Dermis blood vessel endothelial cell (primary cell): Measurements from ENCODE around the gene EHBP1L1. TPM values are rescaled to one million over a fixed set of nuclear protein-coding genes. Genes with fewer than 3 reads are reported as not detected.
"Not testable (repeated sequence)": the region's sequence is repeated elsewhere in the genome, so short reads cannot be mapped to it uniquely, and the experiment has no call there.

ENCODE experiments used
- DNase-seq: peaks from one replicate; pipeline ENCODE4 v3.0.0; 2010
- total RNA-seq: library from RNA; depleted of rRNA; stranded (reverse); fragments of >200 nt; gene quantifications from 2 replicates; pipeline ENCODE4 v1.2.3, GENCODE V29; 2014

Gene EHBP1L1
- total RNA-seq, 1 donor from 2014 or later = 15.7 TPM

DNA sequence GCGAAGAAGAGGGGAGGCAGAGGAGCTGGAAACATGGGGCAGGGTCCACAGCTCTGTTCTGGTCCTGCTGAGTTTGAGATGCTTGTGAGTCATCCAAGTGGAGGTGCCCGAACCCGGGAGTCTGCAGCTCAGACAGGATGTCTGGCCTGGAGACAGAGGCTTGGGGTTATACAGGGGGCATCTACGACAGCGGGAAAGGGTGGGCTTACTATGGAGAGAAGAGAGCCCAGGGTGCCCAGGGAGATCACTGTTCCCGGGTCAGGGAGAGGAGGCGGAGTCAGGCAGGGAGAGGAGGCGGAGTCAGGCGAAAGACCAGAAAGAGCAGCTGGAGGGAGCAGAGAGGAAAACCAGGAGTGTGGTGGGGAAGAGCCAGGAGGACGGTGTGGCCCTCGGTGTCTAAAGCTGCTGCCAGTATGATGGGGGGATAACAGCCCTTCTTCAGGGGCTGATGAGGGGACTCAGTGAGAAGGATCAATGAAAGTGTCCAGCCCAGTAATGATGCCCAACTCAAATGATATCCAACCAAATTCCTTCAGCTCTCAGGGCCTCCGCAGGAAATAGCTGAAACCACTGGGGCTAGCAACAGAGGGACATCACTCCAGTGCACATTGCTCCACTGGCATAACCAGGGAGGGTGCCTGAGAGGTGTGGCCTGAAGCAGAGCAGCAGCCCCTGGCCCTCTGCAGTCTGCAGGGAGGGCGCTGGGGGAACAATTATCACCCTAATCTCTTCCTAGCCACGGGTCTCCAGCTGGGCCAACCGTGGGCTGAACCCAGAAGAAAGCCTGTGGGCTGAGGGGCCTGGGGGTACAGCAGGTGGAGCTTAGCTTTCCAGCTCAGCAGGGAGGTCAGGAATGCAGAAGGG lies 15.1 kb upstream of the EHBP1L1 start:
- peak; percentile 79 for DNase-seq

DNA sequence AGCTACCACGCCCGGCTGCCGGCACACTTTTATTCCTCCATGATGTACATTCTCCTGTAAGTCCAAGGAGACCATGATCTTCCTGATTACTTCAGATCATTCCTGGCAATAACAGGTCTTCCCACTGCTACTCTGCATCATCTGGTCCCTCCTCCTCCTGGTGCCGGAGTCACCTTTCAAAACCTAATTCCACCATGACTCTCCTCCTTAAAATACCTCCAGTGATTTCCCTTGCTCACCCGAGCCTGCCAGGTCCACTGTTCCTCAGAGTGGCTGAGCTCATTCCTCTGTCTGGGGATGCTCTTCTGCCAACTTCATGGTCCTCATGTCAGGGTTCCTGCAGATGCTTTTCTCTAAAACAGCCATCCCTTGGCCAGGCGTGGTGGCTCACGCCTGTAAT lies 13.8 kb upstream of the EHBP1L1 start:
- no peak for DNase-seq

DNA sequence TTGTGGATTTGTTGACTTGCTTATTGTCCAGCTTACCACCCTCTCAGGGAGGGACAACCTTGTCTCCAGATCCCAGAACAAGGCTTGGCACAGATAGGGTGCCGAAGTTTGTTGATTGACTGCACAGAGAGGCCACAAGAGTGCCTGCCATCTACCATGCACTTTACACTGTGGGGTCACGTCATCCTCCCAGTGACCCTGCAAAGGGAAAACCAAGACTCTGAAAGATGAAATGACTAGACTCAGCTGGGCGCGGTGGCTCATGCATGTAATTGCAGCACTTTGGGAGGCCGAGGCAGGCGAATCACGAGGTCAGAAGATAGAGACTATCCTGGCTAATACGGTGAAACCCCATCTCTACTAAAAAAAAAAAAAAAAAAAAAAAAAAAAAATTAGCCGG lies 13.1 kb upstream of the EHBP1L1 start:
- DNase-seq = no peak

DNA sequence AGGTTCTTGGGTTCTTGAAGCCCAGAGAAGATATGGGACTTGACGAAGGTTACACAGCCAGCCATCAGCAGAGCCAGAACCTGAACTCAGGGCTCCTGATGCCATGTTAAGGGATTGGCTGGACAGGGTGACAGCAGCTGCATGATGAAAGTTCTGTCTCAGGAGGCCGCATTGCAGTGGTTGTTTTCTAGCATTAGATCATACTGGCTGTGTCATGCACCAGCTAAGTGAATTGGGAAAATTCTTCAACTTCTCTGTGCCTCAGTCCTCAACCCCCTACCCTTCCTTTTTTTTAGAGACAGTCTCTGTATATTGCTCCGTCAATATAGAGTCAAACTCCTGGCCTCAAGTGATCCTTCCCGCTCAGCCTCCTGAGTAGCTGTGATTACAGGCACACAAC lies 12.3 kb upstream of the EHBP1L1 start:
- DNase-seq = no peak

DNA sequence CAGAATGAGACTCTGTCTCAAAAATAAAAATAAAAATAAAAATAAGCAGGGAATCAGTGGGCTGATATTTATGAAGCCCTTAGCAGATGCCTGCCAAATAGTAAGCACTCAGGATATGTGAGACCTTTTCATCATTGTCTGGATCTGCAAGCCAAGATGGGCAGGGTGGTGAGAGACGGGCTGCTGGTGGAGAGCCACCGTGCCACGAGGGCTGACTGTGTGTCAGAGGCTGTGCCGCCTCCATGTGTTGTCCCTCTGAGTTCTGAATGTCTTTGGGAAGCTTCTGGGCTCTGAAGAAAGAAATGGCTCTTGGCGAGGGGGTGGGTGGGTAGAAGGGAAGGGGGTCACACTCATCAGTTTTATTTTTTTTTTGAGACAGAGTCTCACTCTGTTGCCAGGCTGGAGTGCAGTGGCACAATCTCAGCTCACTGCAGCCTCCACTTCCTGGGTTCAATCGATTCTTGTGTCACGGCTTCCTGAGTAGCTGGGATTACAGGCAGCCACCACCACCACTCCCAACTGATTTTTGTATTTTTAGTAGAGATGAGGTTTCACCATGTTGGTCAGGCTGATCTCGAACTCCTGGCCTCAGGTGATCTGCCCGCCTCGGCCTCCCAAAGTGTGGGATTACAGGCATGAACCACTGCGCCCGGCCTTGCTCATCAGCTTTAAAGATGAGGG lies 10.8 kb upstream of the EHBP1L1 start:
- DNase-seq = not testable (repeated sequence)

DNA sequence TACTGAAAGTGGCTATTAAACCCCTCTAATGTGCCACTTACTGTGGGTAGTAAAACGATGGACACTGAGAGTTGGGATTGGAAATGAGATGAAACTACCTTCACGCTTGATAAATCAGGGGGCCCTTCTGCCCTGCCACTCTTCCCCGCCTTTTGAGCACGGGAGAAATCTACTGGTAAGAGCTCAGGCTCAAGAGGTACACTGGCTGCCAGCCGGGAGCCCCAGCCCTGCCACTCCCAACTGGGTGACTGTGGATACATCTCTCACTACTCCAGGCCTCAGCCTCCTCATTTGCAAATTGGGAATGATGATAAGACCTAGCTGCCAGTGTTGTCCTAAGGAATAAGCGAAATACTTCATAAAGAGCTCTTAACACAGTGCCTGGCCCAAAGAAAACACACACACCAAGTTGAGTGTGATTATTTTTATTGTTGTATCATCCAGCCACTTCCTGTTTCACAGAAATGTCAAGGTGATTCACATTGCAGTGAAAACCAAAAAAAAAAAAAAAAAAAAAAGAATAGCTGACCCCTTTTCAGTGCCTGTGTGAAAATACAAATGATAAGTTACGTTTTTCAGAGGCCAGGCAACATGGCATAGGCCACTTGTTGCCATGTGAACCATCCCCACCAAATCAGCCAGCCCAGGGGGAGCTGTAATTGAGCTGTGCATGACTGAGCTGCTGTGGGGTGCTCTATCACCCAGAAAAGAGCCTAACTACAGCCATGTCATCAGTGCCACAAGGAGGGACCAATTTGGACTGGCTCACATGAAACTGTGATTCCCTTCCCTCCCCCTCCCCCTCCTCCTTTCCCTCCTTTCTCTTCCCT lies 10.0 kb upstream of the EHBP1L1 start:
- DNase-seq = peak; percentile 54

DNA sequence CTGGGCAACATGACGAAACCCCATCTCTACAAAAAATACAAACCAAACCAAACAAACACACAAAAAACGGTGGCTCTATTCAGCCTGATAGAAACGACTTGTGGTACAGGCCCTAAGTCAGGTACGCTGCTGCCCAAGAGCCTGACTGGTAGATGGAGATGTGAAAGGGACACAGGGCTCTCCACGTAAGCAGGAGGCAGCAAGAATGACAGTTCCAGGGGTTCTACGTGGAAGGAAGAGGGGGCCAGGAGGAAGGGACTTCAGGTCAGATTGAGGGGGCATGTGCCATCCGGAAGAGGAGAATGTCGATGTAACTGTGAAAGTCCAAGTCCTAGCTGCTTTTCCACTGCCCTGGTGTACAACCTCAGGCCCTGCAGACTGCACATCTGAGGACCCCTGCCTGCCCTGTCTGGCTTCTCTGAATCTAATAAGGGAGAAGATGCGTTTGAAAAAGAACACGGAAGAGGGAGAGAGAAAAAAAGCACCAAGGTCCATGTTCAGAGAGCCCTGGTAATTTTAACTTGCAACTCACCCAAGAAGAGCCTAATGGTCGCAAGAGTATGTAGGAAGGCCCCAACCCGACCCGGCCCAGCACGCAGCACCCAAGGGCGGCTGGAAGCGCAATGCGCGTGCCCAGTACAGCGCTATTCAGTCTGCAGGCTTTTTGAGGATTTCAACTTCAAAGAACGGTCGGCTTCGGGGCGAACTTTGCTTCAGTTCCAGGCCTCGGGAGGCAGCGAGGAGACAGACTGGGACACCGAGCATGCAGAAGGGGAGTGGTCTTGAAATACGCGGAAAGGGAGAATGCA lies 6.5 kb upstream of the EHBP1L1 start:
- DNase-seq = no peak

DNA sequence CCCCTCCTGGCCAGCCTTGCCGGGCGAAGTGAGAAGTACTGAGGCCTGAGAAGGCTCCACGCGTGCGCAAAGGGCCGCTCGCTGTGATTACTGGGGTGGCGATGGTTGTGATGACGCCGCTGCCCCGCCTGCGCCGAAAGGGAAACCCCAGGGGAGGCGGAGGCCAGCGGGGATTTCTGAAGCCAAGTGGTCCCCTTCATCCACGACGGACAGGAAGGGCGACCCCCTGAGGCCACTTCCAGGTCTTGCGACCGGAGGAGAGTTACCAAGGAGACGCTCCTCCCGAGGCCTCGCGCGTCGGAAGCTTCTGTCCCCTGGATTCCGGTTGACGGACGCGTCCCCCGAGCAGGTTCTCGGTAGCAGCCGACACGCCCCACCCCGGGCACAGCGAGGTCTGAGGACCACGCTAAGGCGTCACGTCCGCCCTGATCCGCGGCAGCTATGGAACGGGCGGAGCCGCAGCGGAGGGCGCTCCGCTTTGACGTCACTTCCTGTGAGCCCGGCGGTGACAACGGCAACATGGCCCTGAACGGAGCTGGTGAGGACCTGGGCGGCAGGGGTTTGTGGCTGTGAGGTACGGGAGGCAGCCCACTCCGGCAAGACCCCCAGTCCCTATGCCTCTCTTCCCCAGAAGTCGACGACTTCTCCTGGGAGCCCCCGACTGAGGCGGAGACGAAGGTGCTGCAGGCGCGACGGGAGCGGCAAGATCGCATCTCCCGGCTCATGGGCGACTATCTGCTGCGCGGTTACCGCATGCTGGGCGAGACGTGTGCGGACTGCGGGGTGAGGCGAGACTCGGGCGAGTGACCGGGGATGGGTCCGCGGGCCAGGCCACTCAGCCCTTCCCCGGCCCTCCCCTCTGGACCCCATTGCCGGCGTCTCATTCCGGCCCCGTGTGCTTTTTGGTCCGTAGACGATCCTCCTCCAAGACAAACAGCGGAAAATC lies 5.6 kb upstream of the EHBP1L1 start, which contains the start of gene ZNRD2:
ZNRD2 (plus strand) TSS at position 505 of the 946 bp plus-strand sequence; CDS start at position 520, 15 bp downstream.
- peak; percentile 99 for DNase-seq

DNA sequence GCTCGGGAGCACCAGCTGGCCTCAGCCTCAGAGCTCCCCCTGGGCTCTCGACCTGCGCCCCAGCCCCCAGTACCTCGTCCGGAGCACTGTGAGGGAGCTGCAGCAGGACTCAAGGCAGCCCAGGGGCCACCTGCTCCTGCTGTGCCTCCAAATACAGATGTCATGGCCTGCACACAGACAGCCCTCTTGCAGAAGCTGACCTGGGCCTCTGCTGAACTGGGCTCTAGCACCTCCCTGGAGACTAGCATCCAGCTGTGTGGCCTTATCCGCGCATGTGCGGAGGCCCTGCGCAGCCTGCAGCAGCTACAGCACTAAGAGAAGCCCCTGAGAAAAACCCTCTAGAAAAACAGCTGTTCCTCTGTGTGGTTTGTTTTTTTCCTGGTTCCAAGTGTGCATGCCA lies 4.4 kb upstream of the EHBP1L1 start:
- DNase-seq = no peak

DNA sequence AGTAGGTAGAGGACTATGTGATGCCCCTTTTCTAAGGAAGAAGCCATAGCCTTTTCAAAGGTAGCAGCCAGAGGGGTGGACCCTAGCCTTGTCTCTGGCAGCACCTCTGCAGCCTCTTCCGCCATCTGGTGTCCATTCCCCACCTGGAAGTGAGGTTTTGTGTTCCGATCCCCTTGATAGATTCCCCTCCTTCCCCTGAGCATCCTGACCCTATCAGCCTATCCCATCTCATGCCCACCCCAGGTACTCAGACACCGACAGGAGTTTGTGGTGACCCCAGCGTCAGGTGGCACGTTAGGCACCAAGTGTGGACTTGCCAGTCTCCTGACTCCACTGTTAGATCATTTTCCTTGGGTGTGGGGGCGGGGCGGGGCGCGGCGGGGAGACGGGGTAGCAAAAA lies 3.9 kb upstream of the EHBP1L1 start:
- DNase-seq = peak; percentile 70

DNA sequence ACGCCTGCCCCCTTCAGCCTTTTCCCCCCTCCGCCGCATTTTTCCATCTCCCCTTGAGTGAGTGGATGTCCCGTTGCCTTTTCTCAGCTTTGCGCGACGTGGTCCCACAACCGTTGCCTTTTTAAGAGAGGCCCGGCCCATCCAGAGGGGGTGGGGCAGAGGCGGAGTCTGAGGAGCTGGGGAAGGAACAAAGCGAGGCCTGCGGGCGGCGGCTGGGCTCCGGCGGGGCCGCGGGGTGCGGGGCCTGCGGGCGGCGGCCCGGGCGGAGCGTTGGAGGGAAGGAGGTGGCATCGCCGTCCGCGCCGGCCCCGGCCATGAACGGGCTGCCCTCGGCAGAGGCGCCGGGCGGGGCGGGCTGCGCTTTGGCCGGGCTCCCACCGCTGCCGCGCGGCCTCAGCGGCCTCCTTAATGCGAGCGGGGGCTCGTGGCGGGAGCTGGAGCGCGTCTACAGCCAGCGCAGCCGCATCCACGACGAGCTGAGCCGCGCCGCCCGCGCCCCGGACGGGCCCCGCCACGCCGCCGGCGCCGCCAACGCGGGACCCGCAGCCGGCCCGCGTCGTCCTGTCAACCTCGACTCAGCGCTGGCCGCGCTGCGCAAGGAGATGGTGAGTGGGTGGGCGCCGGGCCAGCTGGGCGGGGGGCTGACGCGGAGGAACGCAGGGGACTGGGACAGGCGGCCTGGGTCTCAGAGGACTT lies 3.3 kb upstream of the EHBP1L1 start, which contains the start of gene FAM89B:
FAM89B (plus strand) TSS at position 183 of the 696 bp plus-strand sequence; CDS start at position 315, 132 bp downstream.
- DNase-seq = peak; percentile 89

DNA sequence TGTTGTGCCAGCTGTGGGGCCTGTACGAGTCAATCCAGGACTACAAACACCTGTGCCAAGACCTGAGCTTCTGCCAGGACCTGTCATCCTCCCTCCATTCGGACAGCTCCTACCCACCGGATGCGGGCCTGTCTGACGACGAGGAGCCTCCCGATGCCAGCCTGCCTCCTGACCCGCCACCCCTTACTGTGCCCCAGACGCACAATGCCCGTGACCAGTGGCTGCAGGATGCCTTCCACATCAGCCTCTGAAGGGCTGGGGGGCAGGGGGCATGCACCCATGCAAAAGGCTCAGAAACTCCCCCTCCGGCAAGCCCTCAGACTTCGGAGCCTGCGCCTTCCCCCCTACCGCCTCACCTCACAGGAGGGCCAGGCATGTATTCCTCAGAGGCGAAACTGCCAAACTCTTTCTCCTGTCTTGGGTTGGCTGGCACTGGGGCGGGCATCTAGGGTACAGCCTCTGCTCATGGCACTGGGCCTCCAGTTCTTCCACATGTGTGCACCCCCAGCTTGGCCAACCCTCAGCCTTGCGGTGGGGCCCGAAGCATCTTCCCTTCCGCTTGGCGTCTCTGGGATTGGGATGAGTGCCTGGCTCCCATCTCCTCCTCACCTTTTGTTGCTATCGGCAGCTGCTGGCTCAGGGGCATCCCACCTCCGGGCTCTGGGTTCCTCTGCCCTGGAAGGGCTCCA lies 2.3 kb upstream of the EHBP1L1 start:
- DNase-seq = no peak

DNA sequence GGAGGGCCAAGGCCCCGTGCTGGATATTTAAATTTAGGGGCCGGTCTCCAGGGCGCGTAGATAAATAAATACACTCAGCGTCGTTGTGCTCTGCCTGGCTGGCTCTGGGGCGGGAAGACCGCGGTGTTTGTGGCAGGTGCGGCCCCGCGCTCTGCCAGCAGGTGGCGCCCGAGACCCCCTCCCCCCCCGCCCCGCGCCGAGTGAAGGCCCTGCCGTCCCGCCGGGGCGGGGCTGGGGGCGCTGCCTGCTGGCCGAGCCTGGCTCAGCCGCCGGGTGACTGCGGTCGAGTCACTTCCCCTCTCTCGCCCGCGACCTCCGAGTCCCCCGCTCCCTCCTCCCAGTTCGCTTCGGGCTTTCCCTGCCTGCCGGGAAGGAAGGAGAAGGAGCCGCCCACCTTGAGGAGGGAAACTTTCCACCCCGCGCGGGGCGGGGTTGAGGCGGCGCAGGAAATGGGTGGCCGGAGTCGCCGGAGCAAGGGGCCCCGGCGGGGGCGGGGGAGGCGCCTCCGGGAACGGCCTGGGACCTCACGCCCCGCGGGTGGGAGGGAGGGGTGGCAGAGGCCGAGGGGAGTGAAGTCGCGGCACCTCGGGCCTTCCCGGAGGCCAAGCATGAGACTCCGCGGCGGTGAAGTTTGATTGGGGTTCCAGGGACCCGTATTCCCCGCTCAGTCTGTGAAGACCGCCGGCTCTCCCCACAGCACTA lies 1.6 kb upstream of the EHBP1L1 start:
- peak; percentile 96 for DNase-seq

DNA sequence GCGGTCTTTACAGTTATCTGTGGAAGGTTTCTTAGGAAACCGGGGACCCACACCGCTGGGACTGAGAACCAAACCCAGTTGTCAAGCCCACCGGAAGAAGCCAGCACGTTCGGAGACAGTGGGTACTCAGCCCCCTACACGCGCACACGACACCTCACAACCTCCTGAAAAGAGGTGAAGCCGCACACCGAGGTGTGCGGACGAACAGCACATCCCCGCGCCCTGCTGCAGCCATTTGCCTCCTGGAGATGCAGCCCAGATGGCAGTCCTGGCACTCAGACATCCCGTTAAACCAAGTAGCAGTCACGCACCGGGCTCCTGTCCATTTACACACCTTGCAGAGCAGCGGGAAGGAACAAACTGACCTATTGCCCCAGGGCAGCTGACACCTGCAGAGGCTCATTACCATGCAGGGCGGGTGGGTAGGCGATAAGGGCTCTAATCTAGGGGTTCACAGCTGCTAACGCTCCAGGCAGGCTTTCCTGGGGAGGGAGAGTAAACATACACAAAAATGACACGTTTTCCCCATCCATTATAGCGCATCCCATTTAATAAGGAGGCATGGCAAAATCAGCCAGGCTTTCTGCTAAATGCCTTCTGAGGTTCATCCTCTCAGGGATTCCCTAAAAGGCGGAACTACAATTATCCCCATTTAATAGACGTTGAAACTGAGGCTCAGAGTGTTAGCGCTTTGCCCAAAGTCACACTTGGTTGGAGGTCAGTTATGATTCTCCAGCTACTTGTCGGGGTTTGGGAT lies 864 bp upstream of the EHBP1L1 start:
- peak; percentile 49 for DNase-seq

DNA sequence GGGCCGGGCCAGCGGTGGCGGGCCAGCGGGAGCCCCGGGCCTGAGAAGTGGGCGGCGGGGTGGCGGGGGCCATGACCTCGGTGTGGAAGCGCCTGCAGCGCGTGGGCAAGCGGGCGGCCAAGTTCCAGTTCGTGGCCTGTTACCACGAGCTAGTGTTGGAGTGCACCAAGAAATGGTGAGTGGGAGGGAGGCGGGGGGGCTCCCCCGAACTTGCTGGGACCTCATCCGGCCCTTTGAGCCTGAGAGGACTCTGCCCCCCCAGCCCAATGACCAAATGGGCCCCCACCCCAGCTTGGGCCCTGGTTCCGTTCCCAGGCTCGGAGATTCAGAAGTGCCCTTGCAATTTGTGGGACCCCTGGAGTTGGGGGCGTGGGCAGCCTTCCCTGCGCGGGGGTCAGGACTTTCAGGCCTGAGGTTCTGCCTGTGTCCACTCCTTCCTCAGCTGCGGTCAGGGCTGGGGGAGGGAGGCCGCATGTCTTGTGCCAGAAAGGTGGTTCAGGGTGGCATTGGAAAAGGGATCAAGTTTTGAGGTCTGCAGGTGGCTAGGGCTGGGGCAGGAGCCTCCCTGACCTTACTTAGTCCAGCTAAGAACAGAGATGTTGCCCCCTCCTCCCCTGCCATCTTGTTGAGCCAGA lies 496 bp downstream of the EHBP1L1 start:
- DNase-seq = no peak

DNA sequence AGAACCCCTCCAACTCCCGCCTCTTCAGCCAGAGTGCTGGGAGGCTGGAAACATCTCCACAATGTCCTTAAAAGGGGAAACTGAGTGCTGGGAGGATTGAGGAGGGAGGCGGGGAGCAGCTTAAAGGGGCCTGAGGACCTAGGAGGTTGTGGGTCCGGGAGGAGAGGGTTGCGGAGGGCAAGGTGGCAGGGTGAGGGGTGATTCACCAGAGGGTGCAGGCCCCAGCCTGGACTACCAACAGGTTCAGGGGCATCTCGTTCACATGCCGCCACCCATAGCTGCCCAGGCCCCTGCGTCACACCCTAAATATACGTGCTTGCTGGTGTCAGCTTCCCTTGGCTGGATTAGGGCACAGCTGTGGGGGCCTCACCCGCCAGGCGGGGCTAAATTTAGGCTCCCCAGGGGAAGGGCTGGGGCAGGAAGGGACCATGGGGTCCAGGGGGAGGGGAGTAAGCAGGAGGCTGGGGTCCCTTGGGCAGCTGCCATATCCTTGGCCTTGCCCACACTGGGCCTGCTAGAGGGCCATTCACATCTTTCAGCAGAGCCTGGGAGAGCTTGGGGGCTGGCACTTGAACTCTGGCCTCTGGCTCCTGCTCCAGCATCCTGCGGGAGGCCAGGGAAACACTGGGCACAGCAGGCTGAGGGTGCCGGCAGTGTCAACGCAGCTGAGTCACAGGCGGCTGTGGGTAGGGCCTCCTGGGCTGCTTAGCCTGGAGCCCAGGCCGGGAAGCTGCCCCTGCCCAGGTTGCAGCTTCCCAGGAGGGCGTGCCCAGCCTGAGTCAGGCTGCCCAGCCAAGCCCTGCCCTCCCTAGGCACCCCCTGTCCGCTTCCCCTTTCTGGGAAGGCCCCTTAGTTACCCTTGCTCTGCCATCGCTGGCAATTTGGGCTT lies 1.3 kb downstream of the EHBP1L1 start:
- DNase-seq = peak; percentile 64

DNA sequence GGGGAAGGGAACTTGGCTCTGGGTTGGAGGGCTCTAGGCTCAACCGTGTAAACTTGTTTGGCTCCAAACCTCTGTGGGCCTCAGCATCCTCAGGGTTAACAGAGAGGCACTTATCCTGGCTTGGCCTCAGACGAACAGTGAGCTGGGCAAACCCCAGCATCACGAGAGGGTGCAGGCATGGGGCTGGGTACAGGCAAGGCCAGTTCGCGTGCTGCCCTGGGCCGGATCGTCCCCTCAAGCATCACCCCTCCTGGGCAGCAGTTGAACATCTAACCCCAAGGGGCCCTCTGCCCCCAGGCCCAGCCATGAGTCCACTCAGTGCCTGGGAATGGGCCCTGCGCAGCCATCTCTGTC lies 1.9 kb downstream of the EHBP1L1 start:
- no peak for DNase-seq
